GM12873 (cell line): Measurements from ENCODE around the gene FTSJ3.

Source experiments
- TF ChIP-seq, protein P1 (sequence below): IDR thresholded peaks from 2 replicates; pipeline ENCODE4 v1.5.1; 2012; ENCODE audit warnings: low read depth, mild to moderate bottlenecking, moderate library complexity, low read length, control low read depth; ENCODE audit not compliant: insufficient read depth; ENCODE audit errors: missing control alignments

Gene FTSJ3

DNA sequence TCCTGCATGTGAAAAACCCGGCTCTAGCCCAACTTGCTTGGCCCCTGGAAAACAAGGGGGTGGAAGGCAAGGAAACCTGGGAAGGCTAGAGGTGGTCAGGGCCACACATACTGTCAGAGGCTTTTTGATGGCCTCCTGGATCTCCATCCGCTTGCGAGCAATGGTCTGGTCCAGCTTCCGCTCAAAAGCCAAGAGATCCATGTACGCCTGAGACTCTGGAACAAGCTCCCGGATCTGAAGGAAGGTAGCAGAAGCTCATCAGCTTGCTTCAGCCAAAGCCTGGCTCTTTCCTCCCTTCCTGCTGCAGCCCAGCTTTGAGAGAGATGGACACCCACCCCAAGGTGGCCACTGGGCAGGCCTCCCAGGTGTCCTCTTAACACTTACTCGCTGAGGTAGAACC, 9.3 kb upstream of the FTSJ3 start:
- TF ChIP-seq, protein P1, sequence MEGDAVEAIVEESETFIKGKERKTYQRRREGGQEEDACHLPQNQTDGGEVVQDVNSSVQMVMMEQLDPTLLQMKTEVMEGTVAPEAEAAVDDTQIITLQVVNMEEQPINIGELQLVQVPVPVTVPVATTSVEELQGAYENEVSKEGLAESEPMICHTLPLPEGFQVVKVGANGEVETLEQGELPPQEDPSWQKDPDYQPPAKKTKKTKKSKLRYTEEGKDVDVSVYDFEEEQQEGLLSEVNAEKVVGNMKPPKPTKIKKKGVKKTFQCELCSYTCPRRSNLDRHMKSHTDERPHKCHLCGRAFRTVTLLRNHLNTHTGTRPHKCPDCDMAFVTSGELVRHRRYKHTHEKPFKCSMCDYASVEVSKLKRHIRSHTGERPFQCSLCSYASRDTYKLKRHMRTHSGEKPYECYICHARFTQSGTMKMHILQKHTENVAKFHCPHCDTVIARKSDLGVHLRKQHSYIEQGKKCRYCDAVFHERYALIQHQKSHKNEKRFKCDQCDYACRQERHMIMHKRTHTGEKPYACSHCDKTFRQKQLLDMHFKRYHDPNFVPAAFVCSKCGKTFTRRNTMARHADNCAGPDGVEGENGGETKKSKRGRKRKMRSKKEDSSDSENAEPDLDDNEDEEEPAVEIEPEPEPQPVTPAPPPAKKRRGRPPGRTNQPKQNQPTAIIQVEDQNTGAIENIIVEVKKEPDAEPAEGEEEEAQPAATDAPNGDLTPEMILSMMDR: no peak

DNA sequence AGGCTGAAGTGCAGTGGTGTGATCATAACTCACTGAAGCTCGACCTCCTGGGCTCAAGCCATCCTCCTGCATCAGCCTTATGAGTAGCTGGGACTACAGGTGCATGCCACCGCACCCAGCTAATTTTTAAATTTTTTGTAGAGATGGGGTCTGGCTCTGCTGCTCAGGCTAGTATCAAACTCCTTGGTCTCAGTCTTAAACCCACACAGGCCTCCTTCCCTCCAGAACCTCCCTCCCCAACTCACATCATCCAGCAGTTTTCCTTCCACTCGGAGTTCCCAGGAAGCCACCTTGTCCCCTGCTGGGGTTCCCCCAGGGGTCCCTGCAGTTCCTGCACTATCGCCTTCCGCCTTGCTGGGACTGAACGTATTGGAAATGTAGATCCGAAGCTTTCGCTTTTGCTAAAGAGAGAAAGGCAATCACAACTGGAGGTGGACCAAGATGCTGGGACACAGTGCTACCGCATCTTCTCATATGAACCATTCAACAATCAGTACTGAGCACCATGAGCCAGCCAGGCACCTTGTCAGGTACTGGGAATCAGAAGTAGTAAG, 7.8 kb upstream of the FTSJ3 start:
- TF ChIP-seq, protein P1: no peak

DNA sequence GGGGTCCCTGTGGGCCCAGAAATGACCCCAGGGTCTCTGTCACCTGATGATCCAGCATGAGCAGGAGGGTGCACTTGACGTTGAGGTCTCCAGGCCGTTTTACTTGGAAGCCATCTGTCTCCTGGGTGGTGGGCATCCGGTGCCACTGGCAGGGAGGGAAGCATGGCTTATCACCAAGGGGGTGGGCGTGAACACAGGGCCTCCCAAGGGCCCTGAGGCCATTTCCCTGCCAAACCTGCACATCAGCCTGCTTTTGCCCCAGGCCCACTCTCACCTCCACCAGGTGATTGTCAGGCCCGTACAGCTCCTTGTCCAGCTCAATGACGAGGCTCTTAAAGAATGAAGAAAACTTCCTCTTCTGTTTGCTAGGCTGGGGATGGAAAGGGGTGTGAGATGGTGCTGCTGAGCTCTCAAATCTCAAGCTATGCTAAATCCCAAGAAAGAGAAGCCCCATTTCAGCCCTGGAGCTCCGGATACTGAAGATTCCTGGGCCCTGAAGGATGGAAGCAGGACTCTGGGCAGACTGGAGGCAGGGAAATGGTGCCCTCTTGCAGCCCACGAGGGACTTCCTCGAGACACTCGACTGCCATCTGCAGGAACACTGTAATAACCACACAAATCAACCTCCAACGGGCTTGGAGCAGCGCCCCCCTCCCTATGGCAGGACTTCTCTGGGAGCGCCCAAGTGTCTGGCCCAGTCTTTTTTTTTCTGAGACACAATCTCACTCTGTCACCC, 7.1 kb upstream of the FTSJ3 start:
- TF ChIP-seq, protein P1: peak; percentile 71

DNA sequence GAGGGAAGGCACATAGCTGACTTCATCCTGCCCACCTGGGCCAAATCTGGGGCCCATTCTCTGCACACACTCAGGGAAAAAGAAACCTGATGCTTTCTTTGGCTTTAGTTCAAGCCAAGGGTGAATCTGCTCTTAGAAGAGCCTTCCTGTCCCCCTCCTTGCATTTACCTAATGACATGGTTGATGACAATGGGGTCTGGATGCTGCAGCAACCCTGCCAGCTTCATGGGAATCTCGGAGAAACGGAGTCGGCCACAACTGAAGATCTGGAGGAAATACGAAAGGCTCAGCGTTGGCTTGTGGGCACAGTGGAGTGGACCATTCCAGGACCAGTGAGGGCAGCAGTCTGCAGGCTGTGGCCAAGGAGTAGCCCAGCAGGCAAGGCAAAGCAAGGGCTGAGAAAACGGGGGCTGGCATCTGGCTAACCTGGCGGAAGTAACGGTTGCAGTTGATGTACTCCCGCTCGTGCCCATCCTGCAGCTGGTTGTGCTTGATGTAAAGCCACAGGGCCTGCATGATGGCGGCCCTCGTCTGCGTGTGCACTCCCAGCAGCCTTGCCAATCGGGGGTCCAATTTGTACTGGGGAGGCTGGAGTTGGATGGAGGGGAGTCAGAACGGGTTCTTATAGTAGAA, 6.4 kb upstream of the FTSJ3 start:
- TF ChIP-seq, protein P1: no peak

DNA sequence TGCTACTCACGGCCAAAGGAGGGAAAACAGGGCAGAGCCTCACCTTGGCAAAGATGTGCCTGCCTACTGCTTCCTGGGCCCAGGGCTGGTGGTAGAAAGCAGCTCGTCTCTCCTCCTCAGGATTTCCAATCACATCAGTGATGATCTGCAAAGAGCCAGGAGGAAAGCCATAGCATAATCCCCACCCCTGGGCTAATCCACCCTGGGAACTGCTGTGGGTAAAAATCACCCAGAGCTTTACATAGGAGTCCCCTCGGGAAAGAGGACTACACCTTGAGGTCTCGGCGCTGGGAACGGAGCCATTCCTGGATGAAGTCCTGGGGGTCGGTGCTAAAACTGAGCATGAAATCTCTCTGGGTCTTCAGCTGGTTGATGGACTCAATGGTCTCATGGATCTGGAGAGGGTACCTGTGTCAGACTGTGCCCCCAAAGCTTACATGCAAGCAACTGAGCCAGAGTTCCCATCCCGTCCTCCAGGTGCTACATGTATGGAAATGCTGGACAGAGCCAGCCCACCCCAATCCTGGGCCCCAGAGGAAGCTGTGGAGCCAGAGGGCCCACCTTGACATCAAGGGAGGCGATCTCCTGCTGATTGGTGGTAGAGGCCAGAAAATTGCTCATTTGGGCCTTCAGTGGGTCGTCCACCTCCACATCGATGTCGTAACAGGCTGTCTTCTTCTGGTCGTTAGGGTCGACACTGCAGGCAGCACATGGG, 5.7 kb upstream of the FTSJ3 start:
- TF ChIP-seq, protein P1: no peak

DNA sequence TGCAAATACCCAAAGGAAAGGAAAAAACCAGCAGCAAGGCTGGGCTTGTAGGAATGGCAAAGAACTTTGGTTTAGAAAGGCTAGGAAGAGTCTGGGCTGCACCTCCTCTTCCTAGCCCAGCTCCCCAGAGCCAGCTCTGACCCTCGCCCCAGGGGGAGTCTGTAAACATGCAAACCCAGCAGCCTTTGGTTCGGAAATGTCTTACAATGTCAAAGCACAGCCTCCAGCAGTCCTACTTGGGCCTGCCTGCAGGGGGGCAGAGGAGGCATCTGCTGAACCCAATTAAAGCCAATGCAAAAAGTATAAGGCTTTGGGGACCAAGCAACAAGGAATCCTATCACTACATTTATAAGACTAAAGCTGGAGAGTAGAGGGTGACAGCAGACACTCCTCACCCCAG, 5.0 kb upstream of the FTSJ3 start:
- TF ChIP-seq, protein P1: peak; percentile 13

DNA sequence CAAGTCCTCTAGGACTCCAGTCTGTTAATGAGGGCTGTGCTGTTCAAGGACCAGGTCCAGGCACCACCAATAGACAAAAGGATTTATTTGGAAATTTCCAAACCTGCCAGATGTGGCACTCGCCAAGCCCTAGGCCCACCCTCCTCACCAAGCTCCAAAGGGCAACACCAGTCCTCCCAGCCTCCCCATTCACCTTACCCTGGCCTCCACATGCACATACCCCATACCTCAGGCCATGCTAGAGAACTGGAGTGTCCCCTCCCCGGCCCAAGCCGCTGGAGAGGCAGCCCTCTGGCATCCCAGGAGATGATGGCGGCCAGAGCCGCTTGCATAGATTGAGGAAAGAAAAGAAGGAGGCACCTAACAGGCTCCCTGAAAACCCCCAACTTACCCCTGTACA, 4.6 kb upstream of the FTSJ3 start:
- TF ChIP-seq, protein P1: no peak
